GM18867 (cell line): Measurements from ENCODE around the gene ASPDH.
A peak's percentile ranks its signal among the peaks of the same experiment; 100 is the strongest.
"Not testable (repeated sequence)": the region's sequence is repeated elsewhere in the genome, so short reads cannot be mapped to it uniquely, and the experiment has no call there.

Source experiments
- ATAC-seq: cut with Tn5 transposase; IDR thresholded peaks from one replicate; pipeline ENCODE4 v1.9.1; 2021; ENCODE audit warnings: mild to moderate bottlenecking, moderate library complexity; ENCODE audit not compliant: unreplicated experiment

The ASPDH gene

GRCh38 chr19:50480281-50481111 lies 33.2 kb downstream of the ASPDH start:
- no peak for ATAC-seq

GRCh38 chr19:50479761-50480251 lies 33.9 kb downstream of the ASPDH start:
- no peak for ATAC-seq

- ATAC-seq: no peak
Measured at GRCh38 chr19:50478901-50479715, 34.6 kb downstream of the ASPDH start.

GRCh38 chr19:50477751-50478515 lies 35.8 kb downstream of the ASPDH start:
- no peak for ATAC-seq

- no peak for ATAC-seq
Measured at GRCh38 chr19:50476907-50477238, 36.8 kb downstream of the ASPDH start.

- peak; percentile 82 for ATAC-seq
Measured at GRCh38 chr19:50476224-50476906, 37.3 kb downstream of the ASPDH start, which contains the start of the genes EMC10 and GARIN5A. Gene EMC10 (plus strand): TSS chr19:50476507. CDS start chr19:50476545, 38 bp downstream. Gene GARIN5A (minus strand): TSS chr19:50476848. CDS start chr19:50476388, 460 bp downstream.

- peak; percentile 7 for ATAC-seq
Measured at GRCh38 chr19:50475736-50476223, 37.9 kb downstream of the ASPDH start.

- ATAC-seq: no peak
Measured at GRCh38 chr19:50475101-50475568, 38.6 kb downstream of the ASPDH start.

GRCh38 chr19:50473336-50473735 lies 40.4 kb downstream of the ASPDH start:
- ATAC-seq: not testable (repeated sequence)

GRCh38 chr19:50468818-50469217 lies 44.9 kb downstream of the ASPDH start:
- ATAC-seq: no peak

- no peak for ATAC-seq
Measured at GRCh38 chr19:50467566-50467965, 46.1 kb downstream of the ASPDH start.

- ATAC-seq: no peak
Measured at GRCh38 chr19:50466706-50467039, 47.0 kb downstream of the ASPDH start.

- no peak for ATAC-seq
Measured at GRCh38 chr19:50465986-50466705, 47.6 kb downstream of the ASPDH start.

- ATAC-seq: no peak
Measured at GRCh38 chr19:50465000-50465399, 48.7 kb downstream of the ASPDH start.

- no peak for ATAC-seq
Measured at GRCh38 chr19:50464348-50464747, 49.4 kb downstream of the ASPDH start.

GRCh38 chr19:50462970-50463369 lies 50.7 kb downstream of the ASPDH start:
- ATAC-seq: no peak
